ENCODE results near the gene TATDN2. TPM values are rescaled to one million over a fixed set of nuclear protein-coding genes. Genes with fewer than 3 reads are reported as not detected.
"Not testable (repeated sequence)": the region's sequence is repeated elsewhere in the genome, so short reads cannot be mapped to it uniquely, and the experiment has no call there.

TATDN2 gene
- polyA plus RNA-seq, 2 donors: 10.9 to 15.0 TPM

DNA sequence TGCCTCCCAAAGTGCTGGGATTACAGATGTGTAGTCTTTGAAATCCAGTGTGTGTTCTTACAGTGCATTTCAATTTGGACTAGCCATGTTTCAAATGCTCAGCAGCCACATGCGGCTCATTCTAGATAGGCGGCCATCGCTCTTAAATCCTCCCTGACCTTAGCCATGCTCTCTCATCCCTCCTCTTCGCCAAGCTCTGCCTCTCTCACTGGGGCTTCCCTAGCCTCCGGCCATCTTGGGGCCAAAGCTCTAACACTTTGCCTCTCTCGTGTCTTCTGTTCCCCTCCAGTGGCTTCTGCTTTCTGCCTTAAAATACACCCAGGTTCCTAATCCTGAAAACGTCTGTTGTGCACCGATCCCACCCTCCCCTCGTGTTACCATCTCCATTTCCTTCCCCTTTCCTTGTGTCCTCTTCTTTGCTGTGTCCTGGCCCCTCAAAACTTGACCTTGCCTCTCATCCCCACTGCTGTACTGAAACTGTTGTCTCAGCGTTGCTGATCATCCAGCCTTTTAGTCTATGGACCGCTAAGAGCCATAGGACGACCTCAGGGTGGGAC lies 45.8 kb downstream of the TATDN2 start:
- WGBS, 2 donors: 89 to 90% methylated on average over 12 of the region's 12 CpGs

DNA sequence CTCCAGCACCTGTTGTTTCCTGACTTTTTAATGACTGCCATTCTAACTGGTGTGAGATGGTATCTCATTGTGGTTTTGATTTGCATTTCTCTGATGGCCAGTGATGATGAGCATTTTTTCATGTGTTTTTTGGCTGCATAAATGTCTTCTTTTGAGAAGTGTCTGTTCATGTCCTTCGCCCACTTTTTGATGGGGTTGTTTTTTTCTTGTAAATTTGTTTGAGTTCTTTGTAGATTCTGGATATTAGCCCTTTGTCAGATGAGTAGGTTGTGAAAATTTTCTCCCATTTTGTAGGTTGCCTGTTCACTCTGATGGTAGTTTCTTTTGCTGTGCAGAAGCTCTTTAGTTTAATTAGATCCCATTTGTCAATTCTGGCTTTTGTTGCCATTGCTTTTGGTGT lies 49.8 kb downstream of the TATDN2 start:
- H3K27ac ChIP-seq (ENCODE audit: low read depth in 2 of 2, low read length in 1 of 2); H3K9me3 ChIP-seq (ENCODE audit: control insufficient read depth in 2 of 2, insufficient read depth in 1 of 2, low read depth in 1 of 2, low read length in 1 of 2); H3K27me3 ChIP-seq (ENCODE audit: control insufficient read depth in 1 of 2, insufficient read depth in 2 of 2, low read length in 2 of 2); H3K4me3 ChIP-seq (ENCODE audit: low read depth in 1 of 2, low read length in 2 of 2); H3K4me1 ChIP-seq (ENCODE audit: control insufficient read depth in 2 of 2, insufficient read depth in 2 of 2, low read length in 1 of 2): not testable (repeated sequence)
- peaks cover 22 to 23% of the 10 kb centered on the region in 2 donors for H3K36me3 ChIP-seq (ENCODE audit: control insufficient read depth in 2 of 2, insufficient read depth in 2 of 2, low read length in 1 of 2)
- WGBS, 2 donors: no CpG with 5 or more reads among the region's 1 CpG

More for the DNA sequence above, 45.8 kb downstream of the TATDN2 start:
- no peak overlapping the region for H3K27ac ChIP-seq (ENCODE audit: low read depth in 2 of 2, low read length in 1 of 2)
- H3K36me3 ChIP-seq (ENCODE audit: control insufficient read depth in 2 of 2, insufficient read depth in 2 of 2, low read length in 1 of 2): peaks cover 4 to 10% of the 10 kb centered on the region in 2 donors
- no peaks in the 10 kb centered on the region for H3K9me3 ChIP-seq (ENCODE audit: control insufficient read depth in 2 of 2, insufficient read depth in 1 of 2, low read depth in 1 of 2, low read length in 1 of 2)
- H3K27me3 ChIP-seq (ENCODE audit: control insufficient read depth in 1 of 2, insufficient read depth in 2 of 2, low read length in 2 of 2): no peaks in the 10 kb centered on the region
- H3K4me3 ChIP-seq (ENCODE audit: low read depth in 1 of 2, low read length in 2 of 2): no peak overlapping the region
- H3K4me1 ChIP-seq (ENCODE audit: control insufficient read depth in 2 of 2, insufficient read depth in 2 of 2, low read length in 1 of 2): no peaks in the 10 kb centered on the region

DNA sequence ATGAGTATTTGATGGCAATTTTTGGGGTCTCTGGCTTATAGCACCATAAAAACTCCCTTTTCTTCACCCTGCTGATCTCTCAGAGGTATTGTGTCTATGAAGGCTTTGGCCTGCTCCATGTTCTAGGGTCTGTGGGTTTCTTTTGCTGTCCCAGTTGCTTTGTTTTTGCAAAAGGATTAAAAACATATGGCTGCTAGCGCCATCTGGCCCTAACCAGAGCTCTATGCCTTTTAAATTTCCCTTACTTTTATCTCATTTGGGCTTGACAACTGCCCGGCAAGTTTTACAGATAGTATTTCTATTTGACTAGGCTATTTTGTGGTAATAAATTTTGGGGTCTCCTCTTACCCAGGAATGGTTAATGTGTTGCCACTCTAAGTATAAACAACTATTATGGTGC lies 50.9 kb downstream of the TATDN2 start:
- Histone ChIP-seq H3K9me3 (ENCODE audit: control insufficient read depth in 2 of 2, insufficient read depth in 1 of 2, low read depth in 1 of 2, low read length in 1 of 2) (no peaks in the 10 kb centered on the region), H3K36me3 (ENCODE audit: control insufficient read depth in 2 of 2, insufficient read depth in 2 of 2, low read length in 1 of 2) (peaks cover 30 to 31% of the 10 kb centered on the region in 2 donors), H3K27me3 (ENCODE audit: control insufficient read depth in 1 of 2, insufficient read depth in 2 of 2, low read length in 2 of 2) (no peaks in the 10 kb centered on the region), H3K27ac (ENCODE audit: low read depth in 2 of 2, low read length in 1 of 2) (no peak overlapping the region), H3K4me1 (ENCODE audit: control insufficient read depth in 2 of 2, insufficient read depth in 2 of 2, low read length in 1 of 2) (no peaks in the 10 kb centered on the region), H3K4me3 (ENCODE audit: low read depth in 1 of 2, low read length in 2 of 2) (no peak overlapping the region)
- 83 to 87% methylated on average over 2 of the region's 2 CpGs for WGBS, 2 donors

DNA sequence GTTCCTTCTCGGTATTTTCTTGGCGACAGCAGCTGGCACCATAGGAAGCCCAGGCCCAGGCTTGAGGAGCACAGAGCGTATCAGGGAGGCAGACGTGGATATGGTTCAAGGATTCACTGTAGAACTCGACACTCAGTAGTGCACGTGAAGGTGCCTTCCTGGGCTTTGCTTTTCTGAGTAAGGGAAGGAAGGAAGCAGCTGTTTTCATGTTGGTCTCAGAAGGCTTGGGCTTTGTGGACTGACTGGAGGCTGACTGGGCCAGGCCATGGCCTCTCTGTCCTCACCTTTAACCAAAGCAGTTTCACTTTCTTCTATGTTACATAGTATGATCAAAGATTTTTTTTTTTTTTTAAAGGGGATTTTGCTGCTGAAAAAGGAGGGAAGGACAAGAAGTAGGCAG lies 51.4 kb downstream of the TATDN2 start:
- no peak overlapping the region for H3K4me3 ChIP-seq (ENCODE audit: low read depth in 1 of 2, low read length in 2 of 2)
- H3K27me3 ChIP-seq (ENCODE audit: control insufficient read depth in 1 of 2, insufficient read depth in 2 of 2, low read length in 2 of 2): no peaks in the 10 kb centered on the region
- WGBS, 2 donors: 73 to 74% methylated on average over 6 of the region's 6 CpGs
- no peaks in the 10 kb centered on the region for H3K4me1 ChIP-seq (ENCODE audit: control insufficient read depth in 2 of 2, insufficient read depth in 2 of 2, low read length in 1 of 2)
- H3K36me3 ChIP-seq (ENCODE audit: control insufficient read depth in 2 of 2, insufficient read depth in 2 of 2, low read length in 1 of 2): peaks cover 35% of the 10 kb centered on the region in 2 donors
- H3K9me3 ChIP-seq (ENCODE audit: control insufficient read depth in 2 of 2, insufficient read depth in 1 of 2, low read depth in 1 of 2, low read length in 1 of 2): no peaks in the 10 kb centered on the region
- H3K27ac ChIP-seq (ENCODE audit: low read depth in 2 of 2, low read length in 1 of 2): no peak overlapping the region

DNA sequence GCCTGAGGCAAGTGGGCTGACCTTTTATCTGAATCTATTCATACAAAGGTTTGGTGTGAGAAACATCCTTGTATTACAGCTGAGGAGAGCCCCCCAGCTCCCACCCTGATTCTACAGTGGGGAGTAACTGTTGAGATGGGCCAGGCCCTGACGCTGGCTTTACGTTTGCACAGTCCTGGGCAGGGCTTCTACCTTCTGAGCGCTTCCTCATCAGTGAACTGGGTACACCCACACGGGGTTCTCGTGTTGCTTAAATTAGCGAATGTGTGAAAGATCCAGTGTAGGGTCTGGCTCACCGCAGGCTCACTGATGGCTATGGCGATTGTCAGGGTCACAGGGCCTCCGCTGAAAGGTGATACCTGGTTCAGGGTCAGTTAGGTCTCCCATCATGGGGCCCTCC lies 51.8 kb downstream of the TATDN2 start:
- H3K9me3 ChIP-seq (ENCODE audit: control insufficient read depth in 2 of 2, insufficient read depth in 1 of 2, low read depth in 1 of 2, low read length in 1 of 2): no peaks in the 10 kb centered on the region
- no peaks in the 10 kb centered on the region for H3K27me3 ChIP-seq (ENCODE audit: control insufficient read depth in 1 of 2, insufficient read depth in 2 of 2, low read length in 2 of 2)
- no peaks in the 10 kb centered on the region for H3K4me1 ChIP-seq (ENCODE audit: control insufficient read depth in 2 of 2, insufficient read depth in 2 of 2, low read length in 1 of 2)
- no peak overlapping the region for H3K4me3 ChIP-seq (ENCODE audit: low read depth in 1 of 2, low read length in 2 of 2)
- H3K36me3 ChIP-seq (ENCODE audit: control insufficient read depth in 2 of 2, insufficient read depth in 2 of 2, low read length in 1 of 2): peaks cover 38 to 39% of the 10 kb centered on the region in 2 donors
- 91 to 92% methylated on average over 9 of the region's 9 CpGs for WGBS, 2 donors
- H3K27ac ChIP-seq (ENCODE audit: low read depth in 2 of 2, low read length in 1 of 2): no peak overlapping the region

DNA sequence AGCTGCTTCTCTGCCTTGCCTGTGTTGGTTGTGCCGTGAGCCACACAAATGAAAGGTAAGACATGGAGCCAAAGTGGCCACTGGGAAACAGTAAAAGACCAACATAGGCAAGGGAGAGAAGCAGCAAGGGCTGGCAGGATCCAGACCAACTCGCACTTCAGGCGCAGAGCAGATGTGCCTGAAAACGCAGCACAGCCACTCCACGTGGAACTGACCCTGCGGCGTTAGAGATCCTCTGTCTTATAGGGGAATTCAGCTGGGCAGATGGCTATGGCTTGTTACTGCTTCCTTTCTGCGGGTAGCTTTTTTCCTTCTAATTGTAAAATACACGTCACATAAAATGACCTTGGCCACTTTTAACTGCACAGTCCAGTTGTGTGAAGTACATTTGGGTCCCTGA lies 54.8 kb downstream of the TATDN2 start:
- WGBS, 2 donors: 89 to 91% methylated on average over 9 of the region's 9 CpGs
- no peaks in the 10 kb centered on the region for H3K4me1 ChIP-seq (ENCODE audit: control insufficient read depth in 2 of 2, insufficient read depth in 2 of 2, low read length in 1 of 2)
- H3K27ac ChIP-seq (ENCODE audit: low read depth in 2 of 2, low read length in 1 of 2): no peak overlapping the region
- peaks cover 46 to 48% of the 10 kb centered on the region in 2 donors for H3K36me3 ChIP-seq (ENCODE audit: control insufficient read depth in 2 of 2, insufficient read depth in 2 of 2, low read length in 1 of 2)
- no peaks in the 10 kb centered on the region for H3K9me3 ChIP-seq (ENCODE audit: control insufficient read depth in 2 of 2, insufficient read depth in 1 of 2, low read depth in 1 of 2, low read length in 1 of 2)
- no peak overlapping the region for H3K4me3 ChIP-seq (ENCODE audit: low read depth in 1 of 2, low read length in 2 of 2)
- H3K27me3 ChIP-seq (ENCODE audit: control insufficient read depth in 1 of 2, insufficient read depth in 2 of 2, low read length in 2 of 2): no peaks in the 10 kb centered on the region

DNA sequence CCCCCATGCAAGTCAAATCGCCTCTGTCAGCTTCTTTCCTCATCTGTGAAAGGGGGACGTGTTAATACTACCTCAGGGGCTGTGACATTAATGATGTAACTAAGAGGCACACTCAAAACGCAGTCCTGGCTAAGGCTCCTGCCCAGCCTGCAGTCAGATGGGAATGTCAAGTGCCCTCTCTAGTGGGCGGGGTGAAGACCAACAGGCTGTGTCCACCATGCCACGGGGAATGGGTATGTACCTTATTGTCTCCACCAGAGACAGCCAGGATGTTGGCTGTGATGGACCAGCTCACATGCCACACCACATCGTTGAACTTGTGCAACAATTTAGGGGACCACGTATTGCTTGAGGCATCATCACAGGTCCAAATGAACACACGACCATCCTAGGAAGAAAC lies 55.5 kb downstream of the TATDN2 start:
- Histone ChIP-seq H3K4me3 (ENCODE audit: low read depth in 1 of 2, low read length in 2 of 2) (no peak overlapping the region), H3K27me3 (ENCODE audit: control insufficient read depth in 1 of 2, insufficient read depth in 2 of 2, low read length in 2 of 2) (no peaks in the 10 kb centered on the region), H3K36me3 (ENCODE audit: control insufficient read depth in 2 of 2, insufficient read depth in 2 of 2, low read length in 1 of 2) (peaks cover 46 to 48% of the 10 kb centered on the region in 2 donors), H3K4me1 (ENCODE audit: control insufficient read depth in 2 of 2, insufficient read depth in 2 of 2, low read length in 1 of 2) (no peaks in the 10 kb centered on the region), H3K9me3 (ENCODE audit: control insufficient read depth in 2 of 2, insufficient read depth in 1 of 2, low read depth in 1 of 2, low read length in 1 of 2) (no peaks in the 10 kb centered on the region), H3K27ac (ENCODE audit: low read depth in 2 of 2, low read length in 1 of 2) (no peak overlapping the region)
- 81 to 84% methylated on average over 8 of the region's 8 CpGs for WGBS, 2 donors

DNA sequence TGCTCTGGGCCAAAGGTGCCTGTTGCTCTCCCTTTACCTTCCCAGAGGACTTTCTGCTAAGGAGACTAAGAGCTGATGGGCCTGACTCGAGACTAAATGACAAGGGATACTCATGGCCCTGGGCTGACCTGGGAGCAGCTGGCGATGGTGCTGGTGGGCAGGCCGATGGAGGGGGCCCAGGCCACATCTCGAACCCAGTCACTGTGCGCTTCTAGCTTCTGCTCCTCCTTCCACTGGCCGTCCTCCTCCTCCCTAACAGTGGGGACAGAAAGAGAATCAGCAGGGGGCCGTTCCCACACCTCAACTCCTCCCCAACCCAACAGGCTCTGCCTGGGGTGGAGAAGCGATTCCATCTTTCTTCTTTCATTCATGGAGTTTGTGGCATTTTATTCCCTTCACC lies 56.6 kb downstream of the TATDN2 start:
- WGBS, 2 donors: 92 to 95% methylated on average over 8 of the region's 8 CpGs

DNA sequence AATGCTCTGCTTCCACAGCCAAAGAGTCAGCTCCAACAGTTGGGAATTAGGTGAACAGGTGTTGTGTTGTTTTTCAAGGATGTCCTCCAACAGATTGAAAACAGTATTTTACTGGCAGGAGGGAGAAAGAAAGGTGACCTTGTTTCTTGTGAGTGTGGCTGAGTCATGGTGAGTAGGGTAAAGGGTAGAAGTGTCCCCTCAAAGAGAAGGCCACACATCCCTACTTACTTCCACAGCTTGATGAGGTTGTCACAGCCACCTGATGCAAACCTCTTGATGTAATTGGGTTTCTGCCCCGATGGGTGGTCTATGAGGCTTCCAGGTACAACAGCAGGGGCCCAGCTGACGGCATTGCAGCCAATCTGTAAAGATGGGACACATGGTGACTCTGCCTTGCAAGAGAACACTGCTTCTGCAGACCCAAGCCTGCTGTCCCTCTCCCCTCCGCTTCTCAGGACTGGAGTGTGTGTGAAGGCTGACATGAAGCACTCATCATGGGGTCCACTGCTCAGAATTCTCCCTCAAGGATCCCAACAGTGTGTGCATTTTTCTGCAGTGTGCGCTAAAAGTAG lies 57.2 kb downstream of the TATDN2 start:
- Histone ChIP-seq H3K27me3 (ENCODE audit: control insufficient read depth in 1 of 2, insufficient read depth in 2 of 2, low read length in 2 of 2) (no peaks in the 10 kb centered on the region), H3K9me3 (ENCODE audit: control insufficient read depth in 2 of 2, insufficient read depth in 1 of 2, low read depth in 1 of 2, low read length in 1 of 2) (no peaks in the 10 kb centered on the region), H3K27ac (ENCODE audit: low read depth in 2 of 2, low read length in 1 of 2) (no peak overlapping the region), H3K4me1 (ENCODE audit: control insufficient read depth in 2 of 2, insufficient read depth in 2 of 2, low read length in 1 of 2) (no peaks in the 10 kb centered on the region), H3K4me3 (ENCODE audit: low read depth in 1 of 2, low read length in 2 of 2) (no peak overlapping the region), H3K36me3 (ENCODE audit: control insufficient read depth in 2 of 2, insufficient read depth in 2 of 2, low read length in 1 of 2) (peaks cover 40 to 42% of the 10 kb centered on the region in 2 donors)
- WGBS, 2 donors: 95 to 96% methylated on average over 4 of the region's 4 CpGs

More for the DNA sequence above, 56.6 kb downstream of the TATDN2 start:
- Histone ChIP-seq H3K9me3 (ENCODE audit: control insufficient read depth in 2 of 2, insufficient read depth in 1 of 2, low read depth in 1 of 2, low read length in 1 of 2) (no peaks in the 10 kb centered on the region), H3K27me3 (ENCODE audit: control insufficient read depth in 1 of 2, insufficient read depth in 2 of 2, low read length in 2 of 2) (no peaks in the 10 kb centered on the region), H3K36me3 (ENCODE audit: control insufficient read depth in 2 of 2, insufficient read depth in 2 of 2, low read length in 1 of 2) (peaks cover 45% of the 10 kb centered on the region in 2 donors), H3K4me1 (ENCODE audit: control insufficient read depth in 2 of 2, insufficient read depth in 2 of 2, low read length in 1 of 2) (no peaks in the 10 kb centered on the region), H3K27ac (ENCODE audit: low read depth in 2 of 2, low read length in 1 of 2) (no peak overlapping the region), H3K4me3 (ENCODE audit: low read depth in 1 of 2, low read length in 2 of 2) (no peak overlapping the region)

DNA sequence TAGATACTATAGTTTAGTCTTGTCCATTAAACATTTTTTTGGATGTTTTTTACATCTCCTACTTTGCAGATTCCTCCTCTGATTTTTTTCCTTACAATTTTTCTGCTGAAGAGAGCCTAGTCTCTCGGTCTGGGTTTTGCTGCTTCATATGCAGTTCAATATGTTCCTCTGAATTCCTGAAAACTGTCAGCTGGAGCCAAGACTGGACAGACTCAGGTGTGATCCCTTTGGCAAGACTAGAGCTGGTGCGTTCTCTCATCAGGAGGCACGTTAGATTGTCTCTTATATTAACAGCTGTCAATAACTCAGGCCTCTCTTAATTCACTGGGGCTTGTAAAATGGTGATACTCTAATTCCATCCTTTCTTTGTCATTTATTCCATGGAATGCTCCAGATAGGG lies 57.9 kb downstream of the TATDN2 start:
- Histone ChIP-seq H3K27me3 (ENCODE audit: control insufficient read depth in 1 of 2, insufficient read depth in 2 of 2, low read length in 2 of 2) (no peaks in the 10 kb centered on the region), H3K36me3 (ENCODE audit: control insufficient read depth in 2 of 2, insufficient read depth in 2 of 2, low read length in 1 of 2) (peaks cover 34 to 36% of the 10 kb centered on the region in 2 donors), H3K27ac (ENCODE audit: low read depth in 2 of 2, low read length in 1 of 2) (no peak overlapping the region), H3K4me1 (ENCODE audit: control insufficient read depth in 2 of 2, insufficient read depth in 2 of 2, low read length in 1 of 2) (no peaks in the 10 kb centered on the region), H3K9me3 (ENCODE audit: control insufficient read depth in 2 of 2, insufficient read depth in 1 of 2, low read depth in 1 of 2, low read length in 1 of 2) (no peaks in the 10 kb centered on the region), H3K4me3 (ENCODE audit: low read depth in 1 of 2, low read length in 2 of 2) (no peak overlapping the region)
- 92% methylated on average over 3 of the region's 3 CpGs for WGBS, 2 donors

Data from esophagus (tissue), 2 donors.